GM19025 (cell line): ENCODE results near the gene ZFP36.
A peak's percentile ranks its signal among the peaks of the same experiment; 100 is the strongest.

Experiments used
- ATAC-seq: cut with Tn5 transposase; IDR thresholded peaks from one replicate; pipeline ENCODE4 v1.9.1; 2021; ENCODE audit warnings: mild to moderate bottlenecking, low read depth, moderate library complexity; ENCODE audit not compliant: unreplicated experiment

Gene ZFP36

DNA sequence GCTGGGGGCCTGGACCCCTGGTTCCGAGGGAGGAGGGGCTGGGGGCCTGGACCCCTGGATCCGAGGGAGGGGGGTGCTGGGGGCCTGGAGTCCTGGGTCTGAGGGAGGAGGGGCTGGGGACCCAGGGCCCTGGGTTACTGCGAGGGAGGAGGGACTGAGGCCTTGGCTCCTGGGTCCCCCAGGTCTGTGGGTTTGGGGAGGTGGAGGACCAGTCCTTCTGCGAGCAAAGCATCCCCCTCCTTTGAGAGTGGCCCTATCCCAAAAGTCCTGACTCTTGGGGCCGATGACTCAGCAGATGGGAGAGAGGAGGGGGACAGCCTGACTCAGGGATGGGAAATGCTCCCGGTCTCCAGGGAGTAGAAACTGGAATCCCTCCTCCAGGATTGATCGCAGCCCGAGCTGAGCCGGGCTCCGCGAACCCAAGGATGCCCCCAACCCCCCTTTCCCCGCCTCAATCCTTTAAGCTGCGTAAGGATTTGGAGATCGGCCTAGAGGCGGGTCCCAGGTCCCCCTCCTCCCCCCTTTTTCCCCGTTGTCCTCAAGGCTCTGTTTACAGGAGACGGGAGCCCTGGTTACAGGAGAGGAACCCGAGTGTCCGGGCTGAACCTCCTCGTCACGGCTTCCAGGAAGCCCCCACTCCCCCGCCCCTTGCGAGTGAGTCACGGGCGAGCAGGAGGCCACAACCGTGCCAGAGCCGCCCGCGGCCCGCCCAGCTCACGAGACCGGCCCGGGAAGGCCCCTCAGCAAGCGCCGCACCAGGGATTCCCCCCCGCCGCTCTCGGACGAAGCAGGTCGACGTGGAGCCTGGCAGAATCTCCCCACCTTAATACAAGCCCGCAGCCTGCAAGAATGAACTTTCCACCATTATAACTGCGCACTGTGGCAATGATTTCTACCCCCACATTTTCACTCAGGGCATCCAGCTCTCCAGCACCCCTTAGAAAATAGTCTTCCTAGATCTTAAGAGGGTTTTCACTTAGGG, 3.0 kb upstream of the ZFP36 start:
- ATAC-seq: no peak

DNA sequence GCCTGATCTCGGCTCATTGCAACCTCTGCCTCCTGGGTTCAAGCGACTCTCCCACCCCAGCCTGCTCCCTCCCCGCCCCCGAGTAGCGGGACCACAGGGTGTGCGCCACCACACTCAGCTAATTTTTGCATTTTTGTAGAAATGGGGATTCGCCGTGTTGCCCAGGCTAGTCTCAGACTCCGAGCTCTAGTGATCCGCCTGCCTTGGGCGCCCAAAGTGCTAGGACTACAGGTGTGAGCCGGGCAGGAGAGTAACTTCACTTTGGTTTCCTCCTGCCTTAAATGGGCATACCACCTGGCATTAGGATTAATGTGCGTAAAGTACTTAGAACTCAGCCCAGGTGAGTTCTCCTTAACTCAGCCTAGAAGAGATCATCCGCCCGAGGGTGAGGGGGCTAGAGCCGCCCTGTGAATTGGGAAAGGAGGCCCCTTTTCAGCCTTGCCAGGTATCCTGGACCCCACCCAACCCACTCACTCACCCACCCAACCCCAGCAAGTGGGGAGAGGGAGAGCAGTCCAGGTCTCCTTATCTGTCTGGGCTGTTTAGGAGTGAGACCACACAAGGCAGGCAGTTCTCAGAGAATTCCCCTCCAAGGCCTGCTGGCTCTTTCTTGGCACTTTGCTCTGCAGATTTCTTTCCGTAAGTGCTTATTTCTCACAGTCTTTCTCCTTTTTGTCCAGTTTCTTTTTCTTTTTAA, 1.2 kb upstream of the ZFP36 start:
- ATAC-seq: no peak

DNA sequence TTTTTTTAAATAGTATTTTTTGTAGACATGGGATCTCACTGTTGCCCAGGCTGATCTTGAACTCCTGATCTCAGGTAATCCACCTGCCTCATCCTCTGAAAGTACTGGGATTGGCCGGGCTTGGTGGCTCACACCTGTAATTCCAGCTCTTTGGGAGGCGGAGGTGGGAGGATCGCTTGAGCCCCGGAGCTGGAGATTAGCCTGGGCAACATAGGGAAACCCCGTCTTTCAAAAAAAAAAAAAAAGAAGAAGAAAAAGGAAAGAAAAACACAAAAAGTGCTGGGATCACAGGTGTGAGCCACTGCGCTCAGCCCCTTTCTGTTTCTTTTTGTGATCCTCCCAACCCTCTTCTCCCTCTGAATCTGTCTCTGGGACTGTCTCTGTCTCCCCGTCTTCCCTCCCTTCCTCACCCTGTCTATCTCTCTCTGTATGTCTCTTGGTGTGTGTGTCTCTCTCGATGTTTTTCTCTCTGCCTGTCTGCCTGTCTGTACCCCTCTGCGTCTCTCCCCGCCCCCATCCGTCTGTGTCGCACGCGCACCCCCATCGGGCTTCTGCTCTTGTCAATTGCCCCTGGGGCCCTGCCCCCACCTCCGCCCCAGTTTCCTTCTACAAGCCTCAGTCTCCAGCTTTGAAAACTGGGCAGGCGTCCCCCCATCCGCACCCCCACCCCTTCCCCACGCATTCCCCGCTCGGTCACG, 540 bp upstream of the ZFP36 start:
- no peak for ATAC-seq

DNA sequence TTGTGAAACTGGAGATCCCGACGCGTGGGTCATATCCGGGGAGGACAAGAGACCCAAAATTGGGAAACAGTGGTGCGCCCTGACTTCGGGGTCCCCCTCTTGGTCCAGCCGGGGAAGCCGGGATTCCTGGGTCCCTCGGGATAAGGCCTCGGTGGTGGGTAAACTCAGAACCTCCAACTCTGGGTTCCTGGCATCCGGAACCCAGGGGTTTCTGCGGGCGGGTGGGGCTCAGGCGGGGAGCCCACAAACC, 688 bp downstream of the ZFP36 start:
- ATAC-seq: no peak

DNA sequence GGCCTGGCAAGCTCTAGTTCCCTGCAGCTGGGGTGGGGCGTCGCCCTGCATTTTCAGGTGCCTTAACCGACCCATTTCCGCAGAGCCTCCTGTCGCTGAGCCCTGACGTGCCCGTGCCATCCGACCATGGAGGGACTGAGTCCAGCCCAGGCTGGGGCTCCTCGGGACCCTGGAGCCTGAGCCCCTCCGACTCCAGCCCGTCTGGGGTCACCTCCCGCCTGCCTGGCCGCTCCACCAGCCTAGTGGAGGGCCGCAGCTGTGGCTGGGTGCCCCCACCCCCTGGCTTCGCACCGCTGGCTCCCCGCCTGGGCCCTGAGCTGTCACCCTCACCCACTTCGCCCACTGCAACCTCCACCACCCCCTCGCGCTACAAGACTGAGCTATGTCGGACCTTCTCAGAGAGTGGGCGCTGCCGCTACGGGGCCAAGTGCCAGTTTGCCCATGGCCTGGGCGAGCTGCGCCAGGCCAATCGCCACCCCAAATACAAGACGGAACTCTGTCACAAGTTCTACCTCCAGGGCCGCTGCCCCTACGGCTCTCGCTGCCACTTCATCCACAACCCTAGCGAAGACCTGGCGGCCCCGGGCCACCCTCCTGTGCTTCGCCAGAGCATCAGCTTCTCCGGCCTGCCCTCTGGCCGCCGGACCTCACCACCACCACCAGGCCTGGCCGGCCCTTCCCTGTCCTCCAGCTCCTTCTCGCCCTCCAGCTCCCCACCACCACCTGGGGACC, 1.2 kb downstream of the ZFP36 start:
- ATAC-seq: no peak

DNA sequence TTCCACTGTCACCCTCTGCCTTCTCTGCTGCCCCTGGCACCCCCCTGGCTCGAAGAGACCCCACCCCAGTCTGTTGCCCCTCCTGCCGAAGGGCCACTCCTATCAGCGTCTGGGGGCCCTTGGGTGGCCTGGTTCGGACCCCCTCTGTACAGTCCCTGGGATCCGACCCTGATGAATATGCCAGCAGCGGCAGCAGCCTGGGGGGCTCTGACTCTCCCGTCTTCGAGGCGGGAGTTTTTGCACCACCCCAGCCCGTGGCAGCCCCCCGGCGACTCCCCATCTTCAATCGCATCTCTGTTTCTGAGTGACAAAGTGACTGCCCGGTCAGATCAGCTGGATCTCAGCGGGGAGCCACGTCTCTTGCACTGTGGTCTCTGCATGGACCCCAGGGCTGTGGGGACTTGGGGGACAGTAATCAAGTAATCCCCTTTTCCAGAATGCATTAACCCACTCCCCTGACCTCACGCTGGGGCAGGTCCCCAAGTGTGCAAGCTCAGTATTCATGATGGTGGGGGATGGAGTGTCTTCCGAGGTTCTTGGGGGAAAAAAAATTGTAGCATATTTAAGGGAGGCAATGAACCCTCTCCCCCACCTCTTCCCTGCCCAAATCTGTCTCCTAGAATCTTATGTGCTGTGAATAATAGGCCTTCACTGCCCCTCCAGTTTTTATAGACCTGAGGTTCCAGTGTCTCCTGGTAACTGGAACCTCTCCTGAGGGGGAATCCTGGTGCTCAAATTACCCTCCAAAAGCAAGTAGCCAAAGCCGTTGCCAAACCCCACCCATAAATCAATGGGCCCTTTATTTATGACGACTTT, 2.0 kb downstream of the ZFP36 start:
- ATAC-seq: no peak

DNA sequence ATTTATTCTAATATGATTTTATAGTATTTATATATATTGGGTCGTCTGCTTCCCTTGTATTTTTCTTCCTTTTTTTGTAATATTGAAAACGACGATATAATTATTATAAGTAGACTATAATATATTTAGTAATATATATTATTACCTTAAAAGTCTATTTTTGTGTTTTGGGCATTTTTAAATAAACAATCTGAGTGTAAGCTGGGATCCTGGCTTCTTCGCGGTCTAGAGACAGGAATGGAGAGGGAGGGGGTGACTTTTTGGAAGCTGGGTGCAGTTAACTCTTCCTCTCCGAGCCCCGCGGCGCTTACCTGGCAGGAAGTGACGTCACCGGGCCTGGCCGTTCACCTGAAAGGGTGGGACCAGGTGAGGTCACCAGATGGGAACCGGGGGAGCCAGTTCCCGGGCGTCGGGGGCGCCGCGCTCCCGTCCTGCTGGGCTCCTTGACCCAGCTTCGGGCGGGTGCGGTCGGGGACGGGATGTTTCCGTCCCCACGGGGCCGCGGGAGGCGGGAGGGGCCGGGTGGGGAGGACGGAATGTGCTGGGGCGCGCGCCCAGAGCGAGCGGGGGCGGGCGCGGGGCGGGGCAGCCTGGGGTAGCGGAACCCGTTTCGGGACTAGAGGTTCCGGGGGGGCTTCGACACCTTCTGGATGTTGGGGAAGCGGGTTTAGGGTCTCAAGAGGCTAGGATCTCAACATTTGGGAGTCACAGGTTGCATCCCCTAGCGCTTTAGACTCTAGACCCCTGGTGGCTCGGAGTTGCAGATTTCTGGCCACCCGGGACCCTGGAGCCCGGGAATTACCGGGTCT, 2.8 kb downstream of the ZFP36 start:
- ATAC-seq: no peak

DNA sequence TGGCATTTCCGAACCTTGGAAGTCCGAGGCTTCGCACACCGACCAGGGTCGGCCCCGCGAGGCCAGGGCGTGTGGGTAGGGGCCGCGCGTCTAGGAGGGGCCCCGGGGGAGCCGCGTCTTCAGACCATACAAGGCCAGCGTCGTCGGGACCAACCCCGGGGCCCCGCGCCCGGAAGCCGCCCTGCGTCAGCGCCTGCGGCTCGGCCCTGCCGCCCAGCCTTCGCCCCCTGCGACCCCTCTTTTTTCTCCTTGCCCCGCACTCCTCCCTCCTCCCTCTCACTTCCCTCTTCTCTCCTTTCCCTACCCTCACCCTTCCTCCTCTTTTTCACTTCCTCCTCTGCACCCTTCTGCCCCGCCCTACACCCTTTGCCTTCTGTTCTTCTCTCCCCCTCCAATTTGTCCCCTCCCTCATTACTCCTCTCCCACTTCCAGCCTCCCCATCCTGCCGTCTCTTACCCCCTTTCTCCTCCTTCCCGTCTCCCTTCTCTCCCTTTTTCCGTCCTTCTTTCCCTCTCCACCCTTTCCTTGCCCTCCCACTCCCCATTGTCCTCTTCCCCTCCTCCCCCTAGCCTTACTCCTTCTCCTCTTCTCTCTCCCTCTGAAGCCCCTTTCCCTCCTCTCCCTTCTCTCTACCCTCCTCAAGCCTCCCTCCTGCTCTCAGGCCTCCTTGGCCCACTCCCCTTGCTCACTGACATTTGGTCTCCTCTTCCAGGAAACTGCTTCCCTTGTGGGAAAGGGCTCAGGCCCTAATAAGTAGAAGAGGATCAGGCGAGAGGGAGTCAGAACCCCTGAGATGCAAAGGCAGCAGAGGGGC, 3.6 kb downstream of the ZFP36 start:
- ATAC-seq: no peak

DNA sequence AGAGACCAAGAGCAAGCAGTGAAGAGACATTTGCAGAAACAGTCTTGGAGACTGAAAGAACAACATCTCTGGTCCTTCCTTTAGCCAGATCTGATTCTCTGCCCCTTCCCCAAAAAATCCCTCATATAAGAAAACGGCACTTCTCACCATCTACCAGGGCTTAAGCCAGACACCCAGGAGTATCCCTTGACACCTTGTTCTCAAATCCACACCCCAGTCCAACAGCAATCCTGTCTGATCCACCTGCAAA, 4.1 kb downstream of the ZFP36 start:
- ATAC-seq: no peak

DNA sequence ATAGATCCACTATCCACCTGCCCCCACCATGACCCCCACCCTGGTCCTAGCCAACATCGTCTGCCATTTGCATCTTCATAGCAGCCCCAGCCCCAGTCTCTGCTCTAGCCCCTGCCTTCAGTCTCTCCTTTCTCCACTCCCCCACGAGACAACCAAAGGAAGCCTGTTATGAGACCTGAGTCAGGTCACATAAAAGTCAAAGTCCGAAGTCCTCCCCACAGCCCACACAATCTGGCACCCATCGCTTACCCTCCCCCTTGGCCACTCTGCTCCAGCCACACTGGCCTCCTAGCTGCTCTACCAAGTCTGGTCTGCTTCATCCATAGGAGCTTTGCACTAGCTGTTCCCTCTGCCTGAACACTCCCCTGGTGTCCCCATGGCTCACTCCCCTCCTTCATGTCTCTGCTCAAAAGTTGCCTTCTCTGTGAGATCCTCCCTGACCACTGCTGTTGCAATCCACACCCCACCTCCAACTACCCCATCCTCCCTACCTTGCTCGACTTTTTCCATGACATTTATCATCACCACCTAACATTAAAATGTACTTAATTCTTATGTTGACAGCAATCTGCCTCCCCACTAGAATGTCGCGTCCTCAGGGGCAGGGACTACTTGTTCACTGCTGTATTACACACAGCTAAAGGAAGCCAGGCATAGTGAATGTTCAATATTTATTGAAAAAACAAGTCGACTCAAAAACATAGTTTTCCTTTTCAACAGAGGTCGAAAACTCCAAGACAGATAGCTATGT, 4.6 kb downstream of the ZFP36 start:
- ATAC-seq: no peak

DNA sequence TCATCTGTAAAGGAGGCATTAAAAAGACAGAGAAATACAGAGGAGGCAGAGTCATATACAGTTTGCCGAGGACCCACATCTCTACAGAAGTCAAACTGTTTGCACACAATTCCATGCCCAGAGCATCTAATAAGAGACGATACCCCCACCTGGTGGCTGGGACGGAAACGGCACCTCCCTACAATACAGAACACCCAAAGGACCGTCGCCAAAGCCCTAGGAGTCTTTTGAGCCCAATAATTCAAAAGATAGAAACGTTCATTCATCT, 5.1 kb downstream of the ZFP36 start:
- peak; percentile 16 for ATAC-seq

DNA sequence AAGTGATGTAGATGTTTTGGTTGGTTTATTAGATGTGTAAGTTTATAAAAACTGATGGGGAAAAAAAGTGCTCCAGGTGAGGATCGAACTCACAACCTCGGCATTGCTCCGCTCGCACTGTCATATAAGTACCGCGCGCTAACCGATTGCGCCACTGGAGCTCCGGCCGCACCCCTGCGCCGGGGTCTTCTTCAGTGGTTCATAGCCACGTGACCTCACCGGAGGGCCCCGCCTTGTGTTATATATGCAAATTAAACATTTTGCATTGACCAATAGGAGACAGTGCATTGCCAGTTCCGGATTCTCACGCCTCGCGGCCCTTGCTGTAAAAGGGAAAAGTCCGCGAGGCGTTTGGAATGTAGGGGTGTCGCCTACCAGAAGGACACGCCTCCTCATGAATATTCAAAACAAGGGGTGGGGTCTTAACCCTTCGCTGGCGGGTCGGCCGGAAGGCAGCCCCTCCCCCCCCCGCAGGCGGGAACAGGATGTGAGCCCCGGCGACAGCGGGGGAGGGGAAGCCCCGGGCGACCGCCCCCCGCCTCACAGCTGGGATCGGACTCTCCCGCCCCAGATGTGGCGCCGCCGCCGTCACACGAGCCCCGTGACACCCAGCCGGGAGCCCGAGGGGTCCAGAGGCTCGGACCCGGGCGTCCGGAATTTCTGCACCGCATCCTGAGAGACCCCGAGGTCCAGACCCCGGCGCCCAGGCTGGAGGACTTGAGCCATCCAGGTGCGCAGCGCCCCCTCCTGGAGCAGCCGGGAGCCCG, 5.6 kb downstream of the ZFP36 start, which contains the start of gene PLEKHG2:
Gene PLEKHG2, plus strand, starts transcription at position 570 of the 767 bp plus-strand sequence. CDS start 1,418 bp downstream, outside the sequence.
- ATAC-seq: peak; percentile 48

DNA sequence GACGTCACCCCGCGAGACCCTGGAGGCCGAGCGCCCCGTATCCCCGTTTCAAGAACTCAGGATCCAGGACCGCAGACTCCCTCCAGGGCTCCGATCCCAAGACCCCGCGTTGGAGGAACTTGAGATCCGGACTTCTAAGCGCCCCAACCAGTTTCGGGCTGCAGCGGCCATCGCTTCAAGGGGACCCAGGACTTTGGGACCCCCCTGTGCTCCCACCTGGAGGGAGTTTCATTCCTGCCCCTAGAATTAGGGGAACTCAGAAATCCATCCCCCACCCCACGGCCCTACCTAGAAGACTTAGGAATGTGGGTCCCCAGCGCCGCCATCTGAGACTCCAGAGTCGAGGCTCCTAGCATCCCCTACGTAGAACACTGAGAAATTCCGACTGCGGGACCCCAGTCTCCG, 6.2 kb downstream of the ZFP36 start:
- ATAC-seq: no peak

DNA sequence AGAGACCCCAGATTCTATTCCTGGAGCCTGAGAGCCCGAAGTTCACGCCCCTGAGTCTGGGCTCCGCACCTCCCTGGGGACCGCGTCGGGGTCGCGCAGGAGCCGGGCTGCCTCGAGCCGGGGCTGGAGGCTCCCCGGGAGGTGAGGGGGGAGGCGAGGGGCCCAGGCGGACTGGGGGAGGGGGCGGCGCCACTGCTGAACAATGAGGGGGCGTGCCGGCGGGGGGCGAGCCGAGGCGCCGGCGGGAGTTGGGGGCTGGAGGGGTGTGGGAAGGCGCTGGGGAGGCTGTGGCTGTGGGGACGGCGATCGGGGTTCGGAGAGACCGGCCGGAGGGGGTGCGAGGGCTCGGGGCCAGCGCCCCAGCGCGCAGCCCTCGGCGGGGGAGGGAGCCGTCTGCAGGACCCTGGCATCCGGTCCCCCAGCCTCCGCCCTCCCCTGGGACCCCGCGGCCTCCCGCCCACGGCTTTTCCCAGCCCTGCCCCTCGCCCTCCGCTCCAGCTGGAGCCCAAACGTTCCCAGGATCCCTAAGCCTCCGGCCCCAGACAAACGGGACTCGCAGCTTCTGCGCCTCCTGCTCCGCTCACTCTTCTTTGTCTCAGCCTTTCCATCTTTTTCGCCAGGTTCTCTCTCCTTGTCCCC, 6.7 kb downstream of the ZFP36 start:
- ATAC-seq: no peak

DNA sequence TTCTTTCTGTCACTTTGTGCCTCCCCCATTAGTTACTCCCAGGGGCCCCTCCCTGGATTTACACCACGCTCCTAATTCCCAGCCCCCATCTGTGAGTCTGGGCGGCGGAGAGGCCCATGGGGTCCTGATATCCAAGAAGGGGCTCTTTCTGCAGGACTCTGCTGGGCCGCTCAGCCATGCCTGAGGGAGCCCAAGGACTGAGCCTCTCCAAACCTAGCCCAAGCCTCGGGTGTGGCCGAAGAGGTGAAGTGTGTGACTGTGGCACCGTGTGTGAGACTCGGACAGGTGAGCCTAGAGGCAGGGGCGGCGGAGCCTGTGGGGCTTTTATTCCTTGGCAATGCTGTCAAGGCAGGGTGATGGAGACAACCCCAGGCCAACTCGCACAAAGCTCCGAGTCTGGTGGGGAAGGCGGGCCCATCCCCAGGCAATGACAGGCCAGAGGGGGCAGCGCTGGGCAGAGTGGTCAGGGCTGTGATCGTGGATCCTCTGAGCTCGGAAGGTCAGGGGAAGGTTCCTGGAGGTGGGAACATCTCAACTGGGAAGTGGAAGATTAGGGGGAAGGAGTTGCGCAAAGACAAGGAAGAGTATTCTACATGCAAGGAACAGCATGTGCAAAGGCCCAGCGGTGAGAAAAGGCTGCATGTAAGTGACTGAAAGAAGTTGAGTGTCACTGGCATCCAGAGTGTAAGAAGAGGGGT, 7.4 kb downstream of the ZFP36 start:
- ATAC-seq: no peak
